ENCODE data around the gene FAM227B.

Gene FAM227B

GRCh38 chr15:49297584-49297983 lies 323.0 kb downstream of the FAM227B start:
- Histone ChIP-seq H3K27ac (ENCODE audit: low read depth, low read length, poor library complexity, severe bottlenecking) (no peak overlapping the region), H3F3A (ENCODE audit: insufficient read depth, low read length) (no peaks in the 10 kb centered on the region), H3K79me2 (ENCODE audit: insufficient read depth, low read length) (no peaks in the 10 kb centered on the region), H2AFZ (ENCODE audit: low read length) (no peak overlapping the region), H4K20me1 (ENCODE audit: insufficient read depth, low read length) (no peaks in the 10 kb centered on the region), H3K4me1 (ENCODE audit: insufficient read depth, low read length, severe bottlenecking) (no peaks in the 10 kb centered on the region), H3K4me3 (ENCODE audit: low read depth, low read length, poor library complexity, severe bottlenecking) (no peak overlapping the region), H3K9me2 (ENCODE audit: low read depth, low read length) (no peaks in the 10 kb centered on the region), H3K4me2 (ENCODE audit: low read length) (no peak overlapping the region), H3K36me3 (ENCODE audit: insufficient read depth, low read length) (no peaks in the 10 kb centered on the region; the same call in 1 of the 2 replicates), H3K27me3 (ENCODE audit: insufficient read depth, low read length) (no peaks in the 10 kb centered on the region), H3K9ac (ENCODE audit: low read length) (no peak overlapping the region), H3K9me3 (ENCODE audit: low read length) (no peaks in the 10 kb centered on the region)
- TF ChIP-seq, protein P1, sequence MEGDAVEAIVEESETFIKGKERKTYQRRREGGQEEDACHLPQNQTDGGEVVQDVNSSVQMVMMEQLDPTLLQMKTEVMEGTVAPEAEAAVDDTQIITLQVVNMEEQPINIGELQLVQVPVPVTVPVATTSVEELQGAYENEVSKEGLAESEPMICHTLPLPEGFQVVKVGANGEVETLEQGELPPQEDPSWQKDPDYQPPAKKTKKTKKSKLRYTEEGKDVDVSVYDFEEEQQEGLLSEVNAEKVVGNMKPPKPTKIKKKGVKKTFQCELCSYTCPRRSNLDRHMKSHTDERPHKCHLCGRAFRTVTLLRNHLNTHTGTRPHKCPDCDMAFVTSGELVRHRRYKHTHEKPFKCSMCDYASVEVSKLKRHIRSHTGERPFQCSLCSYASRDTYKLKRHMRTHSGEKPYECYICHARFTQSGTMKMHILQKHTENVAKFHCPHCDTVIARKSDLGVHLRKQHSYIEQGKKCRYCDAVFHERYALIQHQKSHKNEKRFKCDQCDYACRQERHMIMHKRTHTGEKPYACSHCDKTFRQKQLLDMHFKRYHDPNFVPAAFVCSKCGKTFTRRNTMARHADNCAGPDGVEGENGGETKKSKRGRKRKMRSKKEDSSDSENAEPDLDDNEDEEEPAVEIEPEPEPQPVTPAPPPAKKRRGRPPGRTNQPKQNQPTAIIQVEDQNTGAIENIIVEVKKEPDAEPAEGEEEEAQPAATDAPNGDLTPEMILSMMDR (IDR thresholded peaks at IDR 0.05; ENCODE audit: low read length): no peak
- TF ChIP-seq EZH2 (IDR thresholded peaks at IDR 0.05; ENCODE audit: borderline replicate concordance, low read length): no peak

DNA sequence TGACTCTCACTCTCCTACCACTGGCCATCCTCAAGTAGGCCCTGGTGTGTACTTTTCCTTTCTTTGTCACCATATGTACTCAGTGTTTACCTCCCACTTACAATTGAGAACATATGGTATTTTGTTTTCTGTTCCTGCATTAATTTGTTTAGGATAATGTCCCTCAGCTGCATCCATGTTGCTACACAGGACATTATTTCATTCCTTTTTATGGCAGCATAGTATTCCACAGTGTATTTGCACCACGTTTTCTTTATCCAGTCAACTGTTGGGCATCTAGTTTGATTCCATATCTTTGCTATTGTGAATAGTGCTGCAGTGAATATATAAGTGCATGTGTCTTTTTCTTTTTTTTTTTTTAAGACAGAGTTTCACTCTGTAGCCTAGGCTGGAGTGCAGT lies 324.4 kb downstream of the FAM227B start:
- peaks cover 4% of the 10 kb centered on the region; the same call in 1 of the 2 replicates for H3K36me3 ChIP-seq (ENCODE audit: insufficient read depth, low read length)
- H3K9me3 ChIP-seq (ENCODE audit: low read length): no peaks in the 10 kb centered on the region
- H3K4me1 ChIP-seq (ENCODE audit: insufficient read depth, low read length, severe bottlenecking): no peaks in the 10 kb centered on the region
- H3K4me3 ChIP-seq (ENCODE audit: low read depth, low read length, poor library complexity, severe bottlenecking): no peak overlapping the region
- H3F3A ChIP-seq (ENCODE audit: insufficient read depth, low read length): no peaks in the 10 kb centered on the region
- no peaks in the 10 kb centered on the region for H3K27me3 ChIP-seq (ENCODE audit: insufficient read depth, low read length)
- no peak overlapping the region for H3K9ac ChIP-seq (ENCODE audit: low read length)
- H3K27ac ChIP-seq (ENCODE audit: low read depth, low read length, poor library complexity, severe bottlenecking): no peak overlapping the region
- TF ChIP-seq EZH2 (IDR thresholded peaks at IDR 0.05; ENCODE audit: borderline replicate concordance, low read length): no peak
- TF ChIP-seq, protein P1 (IDR thresholded peaks at IDR 0.05; ENCODE audit: low read length): no peak
- H3K4me2 ChIP-seq (ENCODE audit: low read length): no peak overlapping the region
- no peaks in the 10 kb centered on the region for H4K20me1 ChIP-seq (ENCODE audit: insufficient read depth, low read length)
- H3K9me2 ChIP-seq (ENCODE audit: low read depth, low read length): no peaks in the 10 kb centered on the region
- H2AFZ ChIP-seq (ENCODE audit: low read length): no peak overlapping the region
- H3K79me2 ChIP-seq (ENCODE audit: insufficient read depth, low read length): no peaks in the 10 kb centered on the region

- no peak for TF ChIP-seq EZH2 (IDR thresholded peaks at IDR 0.05; ENCODE audit: borderline replicate concordance, low read length)
- Histone ChIP-seq H3K27me3 (ENCODE audit: insufficient read depth, low read length) (no peaks in the 10 kb centered on the region), H3K9ac (ENCODE audit: low read length) (no peak overlapping the region), H3K36me3 (ENCODE audit: insufficient read depth, low read length) (peaks cover 4% of the 10 kb centered on the region; the same call in 1 of the 2 replicates), H4K20me1 (ENCODE audit: insufficient read depth, low read length) (no peaks in the 10 kb centered on the region), H3K9me3 (ENCODE audit: low read length) (no peaks in the 10 kb centered on the region), H3K9me2 (ENCODE audit: low read depth, low read length) (no peaks in the 10 kb centered on the region), H3K79me2 (ENCODE audit: insufficient read depth, low read length) (no peaks in the 10 kb centered on the region), H3K4me3 (ENCODE audit: low read depth, low read length, poor library complexity, severe bottlenecking) (no peak overlapping the region), H3K4me1 (ENCODE audit: insufficient read depth, low read length, severe bottlenecking) (no peaks in the 10 kb centered on the region), H3F3A (ENCODE audit: insufficient read depth, low read length) (no peaks in the 10 kb centered on the region), H3K4me2 (ENCODE audit: low read length) (no peak overlapping the region), H2AFZ (ENCODE audit: low read length) (no peak overlapping the region), H3K27ac (ENCODE audit: low read depth, low read length, poor library complexity, severe bottlenecking) (no peak overlapping the region)
These were observed 326.7 kb downstream of the FAM227B start for GRCh38 chr15:49293941-49294340.

DNA sequence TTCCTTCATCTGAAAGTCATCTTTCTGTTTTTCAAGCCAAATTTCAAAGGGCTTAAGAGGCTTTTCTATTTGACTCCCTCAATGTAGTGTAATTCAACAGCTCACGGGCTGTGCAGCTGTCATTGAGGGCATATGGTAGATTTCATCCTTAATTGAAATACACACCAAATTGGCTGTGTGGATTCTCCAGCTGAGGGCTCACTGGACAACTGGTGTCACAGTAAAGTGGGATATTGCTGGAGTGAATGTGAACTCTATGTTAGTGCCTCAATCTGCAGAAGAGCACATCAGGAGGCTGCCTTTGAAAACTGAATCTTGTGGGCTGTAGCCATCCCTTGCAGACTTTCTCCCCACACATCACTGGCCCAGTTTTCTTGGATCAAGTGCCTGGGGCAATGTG lies 330.4 kb downstream of the FAM227B start:
- TF ChIP-seq, protein P1 (IDR thresholded peaks at IDR 0.05; ENCODE audit: low read length): no peak
- TF ChIP-seq EZH2 (IDR thresholded peaks at IDR 0.05; ENCODE audit: borderline replicate concordance, low read length): no peak

More for the DNA sequence above, 330.4 kb downstream of the FAM227B start:
- no peaks in the 10 kb centered on the region for H3K9me3 ChIP-seq (ENCODE audit: low read length)
- H3K79me2 ChIP-seq (ENCODE audit: insufficient read depth, low read length): no peaks in the 10 kb centered on the region
- no peaks in the 10 kb centered on the region for H4K20me1 ChIP-seq (ENCODE audit: insufficient read depth, low read length)
- no peak overlapping the region for H3K27ac ChIP-seq (ENCODE audit: low read depth, low read length, poor library complexity, severe bottlenecking)
- no peak overlapping the region for H3K9ac ChIP-seq (ENCODE audit: low read length)
- no peaks in the 10 kb centered on the region for H3K27me3 ChIP-seq (ENCODE audit: insufficient read depth, low read length)
- no peak overlapping the region for H3K4me2 ChIP-seq (ENCODE audit: low read length)
- no peaks in the 10 kb centered on the region for H3K4me1 ChIP-seq (ENCODE audit: insufficient read depth, low read length, severe bottlenecking)
- H3K4me3 ChIP-seq (ENCODE audit: low read depth, low read length, poor library complexity, severe bottlenecking): no peak overlapping the region
- no peak overlapping the region for H2AFZ ChIP-seq (ENCODE audit: low read length)
- H3K36me3 ChIP-seq (ENCODE audit: insufficient read depth, low read length): peaks cover 4% of the 10 kb centered on the region; the same call in 1 of the 2 replicates
- H3K9me2 ChIP-seq (ENCODE audit: low read depth, low read length): no peaks in the 10 kb centered on the region
- H3F3A ChIP-seq (ENCODE audit: insufficient read depth, low read length): no peaks in the 10 kb centered on the region

All from OCI-LY1 (cell line).